Lung microvascular endothelial cell (primary cell): ENCODE results near the gene IGSF9. TPM values are rescaled to one million over a fixed set of nuclear protein-coding genes. Genes with fewer than 3 reads are reported as not detected.
"Not testable (repeated sequence)": the region's sequence is repeated elsewhere in the genome, so short reads cannot be mapped to it uniquely, and the experiment has no call there.

ENCODE experiments used
- DNase-seq, 2 donors: peaks; one replicate each; pipeline versions ENCODE4 v3.0.0 to v3.0.0-alpha.2; 2010; ENCODE audit warnings: low read depth in 2 of 2
- total RNA-seq: library from RNA; depleted of rRNA; stranded (reverse); fragments of >200 nt; gene quantifications from 2 replicates; pipeline ENCODE4 v1.2.1, GENCODE V29; 2014

IGSF9 gene
- total RNA-seq, 1 donor from 2014 or later = not detected

DNA sequence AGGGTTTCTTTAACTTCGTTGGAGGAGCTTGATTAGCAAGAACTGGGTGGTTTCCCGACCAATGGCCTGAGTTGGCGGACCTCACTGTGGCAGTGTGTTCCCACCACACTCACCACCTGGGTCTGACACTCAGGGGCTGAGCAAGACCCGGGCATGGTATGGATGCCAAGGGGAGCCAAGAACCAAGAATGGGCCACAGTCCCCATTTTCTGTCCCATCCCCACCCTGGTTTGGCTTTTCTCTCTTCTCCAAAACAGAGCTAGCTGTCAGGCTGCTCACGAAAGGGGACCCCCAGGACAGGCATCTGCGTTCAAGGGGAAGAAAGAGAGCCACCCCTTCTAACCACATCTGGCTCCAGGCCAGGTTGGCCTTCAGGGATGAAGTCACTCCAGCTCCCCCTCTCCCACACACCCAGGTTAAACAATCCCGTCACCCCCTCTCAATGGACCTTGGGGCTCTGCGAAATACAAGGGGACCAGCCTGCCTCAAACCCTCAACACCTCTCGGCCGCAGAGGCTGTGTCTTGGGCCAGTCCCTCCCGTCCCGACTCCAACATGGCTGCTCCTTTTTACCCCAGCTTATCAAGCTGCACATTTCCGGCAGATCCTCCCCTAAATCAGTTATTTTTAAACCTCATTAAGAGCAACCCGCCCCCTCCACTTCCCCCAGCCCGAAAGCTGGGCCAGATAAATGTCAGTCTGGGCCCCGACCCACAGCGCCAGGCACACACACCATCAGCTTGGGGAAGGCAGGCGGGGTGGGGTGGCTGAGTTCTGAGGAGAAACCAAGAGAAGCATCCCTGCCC is 23.5 kb downstream of the IGSF9 start:
- DNase-seq = peak in 1 of 2 donors; percentile 54

DNA sequence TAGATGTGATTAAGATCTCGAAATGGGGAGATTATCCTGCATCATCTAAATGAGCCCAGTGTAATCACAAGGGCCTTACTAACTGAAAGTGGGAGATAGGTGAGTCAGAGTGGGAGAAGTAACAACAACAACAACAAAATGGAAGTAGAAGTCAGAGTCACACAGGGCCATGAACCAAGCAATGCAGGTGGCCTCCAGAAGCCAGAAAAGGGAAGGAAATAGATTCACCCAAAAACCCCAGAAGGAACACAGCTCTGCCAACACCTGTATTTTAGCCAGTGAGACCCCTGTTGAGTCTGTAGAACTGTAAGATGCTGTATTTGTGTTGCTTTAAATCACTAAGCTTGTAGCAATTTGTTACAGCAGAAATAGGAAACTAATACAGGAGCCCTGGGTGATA is 24.2 kb downstream of the IGSF9 start:
- peak in 1 of 2 donors; percentile 49 for DNase-seq

DNA sequence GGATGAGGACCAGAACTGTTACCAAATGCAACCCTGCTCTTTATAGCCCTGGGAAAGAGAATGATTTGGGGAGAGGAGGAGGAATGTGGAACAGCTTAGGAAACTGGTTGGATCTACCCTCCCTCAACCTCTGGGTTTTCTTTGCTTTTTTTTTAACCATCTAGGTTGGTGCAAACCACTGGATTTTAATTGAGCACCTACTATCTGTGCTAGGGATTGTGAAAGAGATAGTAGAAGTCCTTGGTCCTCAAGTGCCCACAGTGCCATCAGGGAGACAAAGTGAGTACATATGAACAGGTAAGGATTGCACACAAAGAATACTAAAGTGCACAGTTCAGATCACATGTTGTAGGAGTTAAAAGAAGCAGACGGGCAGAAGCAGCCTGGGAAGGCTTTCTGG is 24.8 kb downstream of the IGSF9 start:
- no peak for DNase-seq

DNA sequence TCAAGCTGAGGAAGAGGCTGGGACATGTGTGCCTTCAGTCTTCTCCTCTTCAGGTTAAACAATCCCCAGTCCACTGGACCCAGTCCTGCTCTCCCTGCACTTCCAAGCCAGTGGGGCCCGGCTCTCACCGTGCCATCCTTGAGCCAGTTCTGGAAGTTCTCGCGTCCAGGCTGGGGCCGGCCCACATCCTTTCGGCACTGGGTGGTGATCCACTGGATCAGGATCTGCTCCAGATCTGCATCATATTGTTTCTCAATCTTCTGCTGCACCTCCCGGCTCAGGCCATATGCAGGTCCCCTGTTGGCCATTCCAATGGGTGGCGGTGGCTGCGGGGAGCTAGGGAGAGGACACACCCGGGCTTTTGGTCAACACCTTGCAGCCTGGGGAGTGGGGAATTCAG is 25.2 kb downstream of the IGSF9 start:
- DNase-seq = no peak

DNA sequence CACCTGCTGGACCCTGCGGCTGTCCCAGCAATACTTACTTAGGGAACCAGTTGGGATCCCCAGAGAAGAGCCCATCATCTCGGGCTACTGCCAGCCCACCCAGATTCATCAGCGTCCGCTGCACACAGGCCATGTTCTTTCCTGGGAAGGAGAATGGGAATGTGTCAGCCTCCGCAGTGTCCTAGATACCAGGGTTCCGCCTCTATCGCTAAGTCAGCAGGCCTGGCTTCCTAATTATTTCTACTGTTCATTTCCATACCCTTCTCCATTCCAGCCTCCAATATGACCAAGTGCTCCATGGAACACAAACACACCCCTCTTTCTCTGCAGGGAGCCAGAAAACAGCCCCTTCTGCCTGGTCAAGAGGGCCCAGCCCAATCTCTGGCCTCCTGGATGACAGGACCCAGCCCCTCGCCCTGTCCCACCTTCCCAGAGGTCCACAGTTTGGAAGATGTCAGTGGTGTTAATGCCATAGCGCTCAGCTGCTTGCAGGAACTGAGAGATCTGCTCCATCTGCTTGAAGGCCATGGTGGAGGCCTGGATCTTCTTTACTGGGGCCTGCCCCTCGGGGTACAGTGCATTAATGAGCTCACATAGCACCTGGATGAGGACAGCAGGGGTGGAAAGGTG is 26.1 kb downstream of the IGSF9 start:
- no peak for DNase-seq

DNA sequence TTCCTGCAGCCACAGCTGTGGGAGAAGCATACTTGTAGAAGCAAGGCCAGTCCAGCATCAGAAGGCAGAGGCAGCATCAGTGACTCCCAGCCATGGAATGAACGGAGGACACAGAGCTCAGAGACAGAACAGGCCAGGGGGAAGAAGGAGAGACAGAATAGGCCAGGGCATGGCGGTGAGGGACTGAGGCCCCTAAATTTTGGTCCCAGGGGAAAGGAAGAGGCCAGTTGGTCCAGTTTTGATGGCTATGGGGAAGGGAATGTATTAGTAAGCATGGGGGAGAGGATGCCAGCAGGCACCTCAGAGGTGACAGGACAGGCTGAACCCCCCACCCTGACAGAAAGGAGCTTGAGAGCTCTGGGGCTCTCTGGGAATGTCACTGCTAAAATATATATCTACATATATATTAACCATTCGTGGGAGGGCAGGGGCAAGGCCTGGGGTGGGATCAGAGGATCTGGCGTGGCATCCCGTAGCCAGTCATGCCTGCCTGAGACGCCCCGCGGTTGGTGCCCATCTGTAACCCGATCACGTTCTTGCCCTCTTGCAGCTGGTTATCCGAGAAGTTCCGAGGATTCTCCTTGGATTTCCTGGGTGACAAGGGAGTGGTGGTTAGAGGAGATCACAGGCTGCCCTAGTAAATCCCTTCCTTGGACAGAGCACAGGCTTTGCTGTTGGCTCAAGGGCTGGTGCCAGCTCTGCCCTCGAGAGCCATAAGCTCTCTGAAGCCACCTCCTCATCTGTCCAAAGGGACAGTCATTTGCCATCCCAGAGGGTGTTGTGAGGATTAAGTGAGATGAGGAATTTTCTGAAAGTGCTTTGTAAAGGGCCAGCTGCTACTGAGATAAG is 26.8 kb downstream of the IGSF9 start:
- DNase-seq = no peak

DNA sequence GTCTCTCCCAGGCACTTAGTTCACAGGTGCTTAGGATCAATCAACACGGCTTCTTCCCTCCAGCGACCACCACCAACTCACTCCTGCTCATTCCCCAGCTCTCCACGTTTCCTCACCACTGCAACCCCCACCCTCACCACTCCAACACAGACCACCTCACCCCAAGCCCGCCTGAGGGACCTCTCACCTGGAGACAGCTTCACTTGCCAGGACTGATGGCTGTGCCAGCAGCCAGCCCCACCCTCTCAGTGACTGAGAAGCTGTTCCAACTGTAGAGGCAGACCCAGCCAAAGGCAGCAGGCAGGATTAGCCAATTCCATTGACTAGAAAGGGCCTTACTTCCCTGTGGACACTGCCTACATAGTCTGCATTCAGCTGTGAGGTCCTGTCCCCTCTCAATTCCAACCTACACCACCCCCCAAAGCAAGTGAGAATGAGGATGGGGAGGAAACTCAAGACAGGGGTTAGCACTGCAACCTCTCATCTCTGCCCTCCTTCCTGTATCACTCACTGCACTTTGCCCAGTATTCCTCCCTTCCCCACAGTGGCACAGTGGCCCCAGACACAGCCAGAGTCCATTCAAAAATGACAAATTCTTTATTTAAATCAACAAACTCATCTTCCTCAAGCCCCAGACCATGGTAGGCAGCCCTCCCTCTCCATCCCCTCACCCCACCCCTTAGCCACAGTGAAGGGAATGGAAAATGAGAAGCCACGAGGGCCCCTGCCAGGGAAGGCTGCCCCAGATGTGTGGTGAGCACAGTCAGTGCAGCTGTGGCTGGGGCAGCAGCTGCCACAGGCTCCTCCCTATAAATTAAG is 27.7 kb downstream of the IGSF9 start:
- DNase-seq = no peak

DNA sequence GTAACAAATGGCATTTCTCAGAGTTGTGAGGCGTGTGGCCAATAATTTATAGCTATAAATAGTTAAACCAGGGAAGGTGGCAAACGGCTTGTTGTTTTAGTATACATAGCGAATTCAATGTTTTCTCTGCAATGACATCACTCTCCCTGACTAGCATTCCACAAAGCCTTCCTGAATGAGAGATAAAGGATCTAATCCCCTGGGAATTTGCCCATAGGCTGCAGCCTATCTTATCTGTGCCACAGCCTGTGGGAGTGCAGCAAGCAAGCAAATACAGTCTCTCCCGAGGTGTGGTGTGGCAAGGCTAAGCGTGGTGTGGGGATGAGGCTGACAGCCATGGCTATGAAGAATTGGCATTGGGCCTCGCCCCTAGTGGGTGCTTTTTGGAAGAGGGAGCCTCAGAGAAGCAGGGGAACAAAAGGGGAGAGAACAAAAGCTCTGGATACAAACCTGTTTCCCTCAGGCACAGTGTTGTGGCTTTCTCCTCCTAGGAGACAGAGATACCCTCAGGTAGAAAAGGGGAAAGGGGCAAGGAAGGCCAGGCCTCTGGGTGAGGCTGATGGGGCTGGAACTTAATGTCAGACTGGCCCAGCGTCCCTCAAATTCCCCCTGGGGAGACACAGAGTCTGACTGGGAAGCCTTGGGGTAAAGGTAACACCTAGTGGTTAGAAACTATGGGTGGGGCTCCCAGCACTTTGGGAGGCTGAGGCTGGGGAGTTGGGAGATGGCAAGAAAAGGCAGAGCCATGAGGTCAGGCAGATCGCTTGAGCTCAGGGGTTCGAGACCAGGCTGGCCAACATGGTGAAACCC is 29.0 kb downstream of the IGSF9 start:
- DNase-seq = peak; percentile 58 to 64

DNA sequence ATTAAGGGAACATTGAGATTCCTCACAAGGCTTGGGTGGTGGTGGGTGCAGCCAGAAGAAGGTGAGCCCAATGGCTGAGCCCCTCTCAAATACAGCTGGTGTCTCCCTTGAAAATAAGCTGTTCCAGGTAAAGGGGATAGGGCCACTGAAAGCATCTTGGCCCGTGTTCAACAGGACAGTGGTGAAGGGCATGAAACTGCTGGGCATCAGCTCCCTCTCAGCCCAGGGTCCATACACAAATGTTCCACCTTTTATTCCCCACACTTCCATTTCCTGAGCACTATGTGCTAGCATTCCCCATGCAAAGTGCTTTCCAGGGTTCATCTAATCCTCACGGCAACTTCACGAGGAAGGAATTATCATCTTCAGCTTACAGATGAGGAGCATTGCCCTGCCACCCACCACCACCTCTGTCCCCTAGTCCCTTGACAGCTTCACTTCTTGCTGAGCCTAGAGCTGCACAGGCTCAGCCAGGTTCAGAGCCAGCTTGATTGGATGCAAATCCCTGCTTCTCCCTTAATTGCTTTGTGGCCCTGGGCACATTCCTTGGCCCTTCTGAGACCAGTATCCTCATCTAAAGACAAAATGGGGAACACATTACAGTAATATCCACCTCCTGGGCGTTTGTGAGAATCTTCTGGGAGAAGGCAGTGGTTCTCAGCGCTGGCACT is 29.7 kb downstream of the IGSF9 start:
- no peak for DNase-seq

DNA sequence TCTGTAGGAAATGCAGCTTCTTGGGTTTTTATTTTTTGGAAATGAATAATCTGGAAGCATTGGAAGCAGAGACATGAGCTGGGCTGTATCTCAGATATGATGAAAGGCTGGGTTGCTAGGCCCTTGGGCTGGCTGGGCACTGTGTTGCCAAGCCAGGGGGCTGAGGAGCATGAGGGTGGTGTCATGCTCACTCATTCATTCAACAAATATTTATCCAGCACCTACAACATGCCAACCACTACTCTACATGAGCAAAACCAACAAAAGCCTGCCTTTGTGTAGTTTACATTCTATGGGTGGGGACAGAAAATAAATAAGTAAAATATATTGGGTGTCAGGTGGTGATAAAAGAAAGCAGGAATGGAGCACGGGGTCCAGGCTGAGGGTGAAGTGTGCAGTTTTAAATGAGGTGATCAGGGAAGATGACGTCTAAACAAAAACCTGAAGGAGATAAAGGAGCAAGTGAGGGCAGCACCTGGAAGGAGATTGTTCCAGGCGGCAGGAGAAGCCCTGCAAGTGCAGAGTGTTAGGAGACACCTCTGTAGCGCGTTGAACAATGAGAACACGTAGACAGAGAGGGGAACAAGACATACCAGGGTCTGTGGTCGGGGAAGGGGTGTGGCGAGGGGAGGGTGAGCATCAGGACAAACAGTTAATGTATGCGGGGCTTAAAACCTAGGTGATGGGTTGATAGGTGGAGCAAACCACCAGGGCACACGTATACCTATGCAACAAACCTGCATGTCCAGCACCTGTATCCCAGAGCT is 31.0 kb downstream of the IGSF9 start:
- no peak for DNase-seq

DNA sequence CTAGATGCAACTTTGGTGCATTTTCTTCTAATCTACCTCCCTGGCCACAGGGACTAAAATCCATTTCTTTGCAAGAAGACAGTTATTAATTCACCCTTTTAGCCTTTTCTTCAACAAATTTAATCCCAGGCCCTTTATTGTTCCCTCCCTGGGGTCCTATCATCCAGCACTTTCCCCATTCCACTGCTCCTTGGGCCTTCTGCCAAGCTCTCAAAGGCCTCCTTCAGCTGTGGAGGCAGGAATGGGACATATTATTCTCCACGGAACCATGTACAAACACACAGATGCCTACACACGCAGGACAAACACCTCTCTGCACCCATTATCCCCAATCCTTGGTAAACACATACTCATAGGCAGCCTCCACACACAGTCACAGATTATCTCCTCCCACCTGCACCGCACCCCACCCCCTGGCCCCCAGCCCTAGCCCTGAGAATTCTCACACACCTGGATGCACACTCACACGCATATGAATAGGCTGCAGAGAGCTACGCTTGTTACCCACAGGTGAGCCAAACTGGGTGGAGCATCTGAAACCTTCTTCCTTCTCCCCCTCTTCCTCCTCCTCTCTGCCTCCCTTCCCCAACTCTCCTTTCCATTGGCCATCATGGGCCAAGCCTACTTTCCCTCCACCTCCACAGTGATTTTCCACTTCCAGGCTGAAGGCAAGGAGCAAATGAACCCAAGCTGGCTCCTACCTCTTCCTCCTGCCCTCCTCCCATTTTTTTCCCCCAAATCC is 31.8 kb downstream of the IGSF9 start:
- DNase-seq = no peak

DNA sequence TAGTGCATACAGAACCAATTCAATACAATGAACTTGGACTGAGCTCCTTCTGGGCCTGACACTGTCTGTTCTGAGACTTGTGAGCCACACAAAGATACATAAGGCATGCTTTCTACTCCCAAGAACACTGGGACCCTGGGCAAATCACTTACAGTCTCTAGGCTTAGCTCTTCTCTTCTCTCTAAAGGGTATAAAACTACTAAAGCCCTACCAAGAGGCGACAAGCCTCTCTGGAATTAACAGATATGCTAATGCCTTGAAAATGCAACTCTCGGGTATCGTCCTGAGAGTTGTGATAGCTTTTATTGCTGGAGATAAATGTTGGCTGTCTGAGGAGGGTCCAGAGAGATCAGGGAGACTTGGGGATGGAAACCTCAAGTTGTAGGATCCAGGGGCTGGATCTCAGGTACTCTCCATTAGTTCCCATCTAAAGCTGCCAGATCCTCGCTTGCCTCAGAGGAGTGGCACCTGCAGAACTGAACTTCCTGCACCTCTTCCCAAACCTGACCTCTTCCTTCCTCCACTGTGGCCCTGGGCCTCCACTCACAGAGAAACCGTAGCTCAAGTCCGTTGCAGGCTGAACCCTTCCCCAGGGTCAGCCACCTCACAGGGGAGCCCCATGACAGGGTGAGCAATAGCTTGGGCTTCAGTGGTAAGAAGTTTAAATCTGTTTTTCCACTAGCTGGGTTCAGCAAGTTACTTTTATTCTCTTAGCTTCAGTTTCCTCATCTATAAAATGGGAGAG is 33.9 kb downstream of the IGSF9 start:
- peak in 1 of 2 donors; percentile 31 for DNase-seq

DNA sequence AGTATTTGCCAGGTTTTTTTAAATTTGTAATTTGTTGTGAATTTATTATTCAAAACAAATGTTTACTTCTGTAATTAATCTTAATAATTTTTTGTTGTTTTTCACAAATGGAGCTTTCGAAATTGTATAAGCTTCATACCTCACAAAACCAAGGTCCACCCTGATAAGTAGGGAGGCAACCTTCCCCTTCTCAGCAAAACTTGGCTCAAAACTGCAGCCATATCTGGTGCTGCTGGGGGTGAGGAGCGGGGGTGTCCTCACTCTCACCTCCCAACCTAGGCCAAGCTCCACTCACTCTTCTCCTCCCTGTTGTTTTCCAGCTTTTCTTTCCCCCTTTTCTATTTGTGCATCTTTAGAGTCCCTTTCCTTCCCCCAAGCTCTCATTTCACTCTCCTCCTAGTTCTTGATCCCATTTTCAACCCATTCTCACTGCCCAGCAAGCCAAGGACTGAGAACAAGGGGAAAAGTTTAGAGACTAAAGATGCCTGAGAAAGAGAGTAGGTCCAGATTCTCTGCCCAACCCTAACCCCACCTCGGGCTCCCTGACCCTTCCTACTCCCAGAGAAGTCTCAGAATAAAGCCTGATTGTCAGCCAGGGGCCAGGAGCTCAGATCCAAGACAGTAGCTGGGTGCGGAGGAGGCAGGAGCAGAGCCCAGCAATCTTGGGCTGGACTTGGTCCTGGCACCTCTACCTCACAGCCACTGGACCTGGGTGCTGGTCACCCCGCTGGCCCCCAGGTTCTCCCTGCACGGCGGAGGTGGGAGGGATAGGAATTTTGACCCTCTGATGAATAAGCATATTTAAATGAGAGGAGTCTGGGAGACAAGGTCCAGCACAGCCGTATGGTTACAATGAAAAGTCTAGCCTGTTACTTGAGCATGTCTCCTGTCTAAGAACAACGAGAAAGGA is 37.1 kb downstream of the IGSF9 start:
- DNase-seq = no peak

DNA sequence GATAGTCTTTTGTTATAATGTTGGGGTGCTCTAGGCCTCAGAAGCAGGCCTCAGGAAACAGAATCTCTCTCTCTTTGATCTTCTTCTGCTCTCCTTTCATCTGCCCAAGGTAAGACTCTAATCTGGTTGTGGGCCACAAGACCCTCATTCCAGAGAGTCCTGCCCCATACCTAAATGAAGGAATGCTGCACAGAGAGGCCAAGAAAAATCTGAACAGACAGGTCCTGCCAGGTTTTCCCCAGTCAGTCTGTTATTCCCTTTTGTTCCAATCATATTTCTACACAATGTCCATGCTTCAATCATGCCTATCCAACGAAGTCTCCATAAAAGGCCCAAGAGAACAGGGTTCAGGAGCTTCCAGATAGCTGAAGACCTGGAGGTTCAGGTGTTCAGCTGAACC is 38.5 kb downstream of the IGSF9 start:
- no peak for DNase-seq

DNA sequence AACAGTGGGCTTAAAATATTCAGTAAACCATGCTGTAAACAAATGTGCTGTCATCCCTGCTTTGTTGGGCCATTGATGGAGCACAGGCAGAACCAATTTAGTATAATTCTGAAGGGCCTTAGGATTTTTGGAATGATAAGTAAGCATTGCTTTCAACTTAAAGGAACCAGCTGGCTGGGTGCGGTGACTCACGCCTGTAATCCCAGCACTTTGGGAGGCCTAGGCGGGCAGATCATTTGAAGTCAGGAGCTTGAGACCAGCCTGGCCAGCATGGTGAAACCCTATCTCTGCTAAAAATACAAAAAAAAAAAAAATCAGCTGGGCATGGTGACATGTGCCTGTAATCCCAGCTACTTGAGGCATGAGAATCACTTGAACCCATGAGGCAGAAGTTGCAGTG is 41.4 kb downstream of the IGSF9 start:
- not testable (repeated sequence) for DNase-seq

DNA sequence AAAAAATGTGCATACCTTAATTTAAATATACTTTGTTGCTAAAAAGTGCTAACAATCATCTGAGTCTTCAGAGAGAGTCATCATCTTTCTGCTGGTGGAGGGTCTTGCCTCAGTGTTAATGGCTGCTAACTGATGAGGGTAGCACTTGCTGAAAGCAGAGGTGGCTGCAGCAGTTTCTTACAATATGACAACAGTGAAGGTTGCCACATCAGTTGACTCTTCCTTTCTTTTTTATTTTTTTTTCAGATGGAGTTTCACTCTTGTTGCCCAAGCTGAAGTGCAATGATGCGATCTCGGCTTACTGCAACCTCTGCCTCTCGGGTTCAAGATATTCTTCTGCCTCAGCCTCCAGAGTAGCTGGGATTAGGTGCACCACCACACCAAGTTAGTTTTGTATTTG is 42.9 kb downstream of the IGSF9 start:
- no peak for DNase-seq
